Activated T-helper 2 cell treated with anti-CD3 and anti-CD28 coated beads, Interferon-gamma antibody, Interleukin-2, Interleukin-4, amounts not matched to agents 10 μg/mL and 5 μg/mL and 100 μg/mL, durations not matched to agents 14 hours and 24 hours and 36 hours (primary cell): ENCODE results near the gene CTLA4. TPM values are rescaled to one million over a fixed set of nuclear protein-coding genes. Genes with fewer than 3 reads are reported as not detected.

Experiments used
- DNase-seq: peaks from one replicate; pipeline ENCODE4 v3.0.0; 2021; ENCODE audit warnings: low spot score
- H3K27ac Mint-ChIP-seq: one replicate; pipeline ENCODE4 v1.8.0; 2021; ENCODE audit warnings: mixed read lengths
- H3K27me3 Mint-ChIP-seq: one replicate; pipeline ENCODE4 v1.8.0; 2021; ENCODE audit warnings: low read depth, mixed read lengths
- H3K36me3 Mint-ChIP-seq: one replicate; pipeline ENCODE4 v1.8.0; 2021; ENCODE audit warnings: low read depth, mixed read lengths
- H3K4me1 Mint-ChIP-seq: one replicate; pipeline ENCODE4 v1.8.0; 2021; ENCODE audit warnings: low read depth, mixed read lengths
- H3K4me3 Mint-ChIP-seq: one replicate; pipeline ENCODE4 v1.8.0; 2021; ENCODE audit warnings: low read depth, mild to moderate bottlenecking, moderate library complexity, mixed read lengths
- H3K9me3 Mint-ChIP-seq: one replicate; pipeline ENCODE4 v1.8.0; 2021; ENCODE audit warnings: mixed read lengths
- intact Hi-C: fragments of 100-400 bp; cut with micrococcal nuclease; formaldehyde crosslinking; loops from one replicate; pipeline ENCODE4 v1.15.1; 2023
- total RNA-seq: library from RNA; stranded (reverse); gene quantifications from 2 replicates; pipeline ENCODE4 v1.2.3, GENCODE V29; 2022

Gene CTLA4
- total RNA-seq, 1 donor from 2014 or later = 166 TPM

- H3K4me1 Mint-ChIP-seq = peaks cover 34% of the 10 kb centered on the region
These were observed 26.8 kb upstream of the CTLA4 start for GRCh38 chr2:203840655-203841205.

DNA sequence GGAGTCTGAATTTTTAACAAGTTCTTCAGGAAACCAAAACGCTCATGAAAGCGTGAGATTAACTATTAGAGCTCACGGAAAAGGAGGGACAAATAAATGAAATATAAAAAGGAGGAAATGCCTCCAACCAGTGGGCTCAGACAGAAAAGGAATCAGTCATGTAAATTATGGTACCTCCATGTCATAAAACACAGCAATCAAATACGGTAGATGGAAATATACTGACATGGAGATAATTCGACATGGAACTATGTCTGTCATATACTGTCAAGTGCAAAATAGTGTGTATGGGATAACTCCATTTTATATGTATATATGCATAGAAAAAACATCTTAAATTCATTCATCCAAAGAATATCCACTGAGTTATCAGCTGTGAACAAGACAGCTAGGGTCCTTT is 25.9 kb upstream of the CTLA4 start:
- intact Hi-C loops = no loop called here
- no peak overlapping the region for H3K4me3 Mint-ChIP-seq
- no peaks in the 10 kb centered on the region for H3K27me3 Mint-ChIP-seq

More at GRCh38 chr2:203840655-203841205, 26.8 kb upstream of the CTLA4 start:
- Mint-ChIP-seq H3K4me3 (no peak overlapping the region), H3K9me3 (no peaks in the 10 kb centered on the region), H3K27ac (no peak overlapping the region), H3K27me3 (no peaks in the 10 kb centered on the region), H3K36me3 (no peaks in the 10 kb centered on the region)
- intact Hi-C loops = loop anchor here (1.0 kb wide), 1 partner anchor 10 kb away; no protein-coding TSS in a partner anchor
- DNase-seq = no peak

GRCh38 chr2:203842373-203842772 is 25.2 kb upstream of the CTLA4 start:
- intact Hi-C loops = no loop called here
- no peaks in the 10 kb centered on the region for H3K9me3 Mint-ChIP-seq
- no peak overlapping the region for H3K27ac Mint-ChIP-seq
- no peaks in the 10 kb centered on the region for H3K36me3 Mint-ChIP-seq
- H3K4me3 Mint-ChIP-seq = no peak overlapping the region
- H3K4me1 Mint-ChIP-seq = peaks cover 35% of the 10 kb centered on the region
- no peaks in the 10 kb centered on the region for H3K27me3 Mint-ChIP-seq
- DNase-seq = no peak

More for the DNA sequence above, 25.9 kb upstream of the CTLA4 start:
- H3K27ac Mint-ChIP-seq = no peak overlapping the region
- no peaks in the 10 kb centered on the region for H3K9me3 Mint-ChIP-seq
- DNase-seq = no peak
- peaks cover 34% of the 10 kb centered on the region for H3K4me1 Mint-ChIP-seq
- H3K36me3 Mint-ChIP-seq = no peaks in the 10 kb centered on the region

DNA sequence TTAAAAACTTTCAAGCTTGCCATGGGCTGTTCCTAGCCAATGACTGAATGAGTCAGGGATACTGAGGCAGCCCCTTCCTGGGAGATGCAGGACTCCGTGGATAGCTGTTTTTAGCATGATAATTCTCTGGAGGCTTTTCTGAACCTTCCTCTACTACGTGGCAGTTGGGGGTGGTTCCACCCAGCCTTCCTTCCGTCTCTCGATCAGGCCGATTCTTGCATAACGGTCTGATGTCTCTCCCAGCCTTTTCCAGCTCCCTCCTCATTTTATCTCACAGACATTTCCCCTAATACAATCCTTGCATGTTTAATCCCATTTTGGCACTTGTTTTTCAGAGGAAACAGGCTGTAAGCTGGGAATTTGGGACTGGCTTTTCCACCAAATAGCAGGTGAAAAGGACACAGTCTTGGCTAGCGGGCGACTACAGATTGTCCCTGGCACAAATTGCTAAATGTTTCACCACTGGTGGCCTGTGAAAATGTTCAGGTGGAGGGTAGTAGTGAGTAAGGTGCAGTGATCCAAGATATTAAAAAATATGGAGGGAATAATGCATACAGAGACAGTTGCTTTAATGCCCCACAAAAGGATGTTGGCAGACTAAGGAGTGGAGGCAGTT is 21.0 kb upstream of the CTLA4 start:
- intact Hi-C loops = no loop called here
- Mint-ChIP-seq H3K4me3 (no peak overlapping the region), H3K4me1 (peaks cover 26% of the 10 kb centered on the region), H3K36me3 (peaks cover 7% of the 10 kb centered on the region), H3K9me3 (peaks cover 13% of the 10 kb centered on the region), H3K27me3 (no peaks in the 10 kb centered on the region), H3K27ac (no peak overlapping the region)
- no peak for DNase-seq

GRCh38 chr2:203849010-203849409 is 18.6 kb upstream of the CTLA4 start:
- no peak overlapping the region for H3K27ac Mint-ChIP-seq
- DNase-seq = no peak
- intact Hi-C loops = no loop called here
- peaks cover 29% of the 10 kb centered on the region for H3K4me1 Mint-ChIP-seq
- no peaks in the 10 kb centered on the region for H3K27me3 Mint-ChIP-seq
- H3K4me3 Mint-ChIP-seq = no peak overlapping the region
- H3K9me3 Mint-ChIP-seq = peaks cover 13% of the 10 kb centered on the region
- peaks cover 7% of the 10 kb centered on the region for H3K36me3 Mint-ChIP-seq

DNA sequence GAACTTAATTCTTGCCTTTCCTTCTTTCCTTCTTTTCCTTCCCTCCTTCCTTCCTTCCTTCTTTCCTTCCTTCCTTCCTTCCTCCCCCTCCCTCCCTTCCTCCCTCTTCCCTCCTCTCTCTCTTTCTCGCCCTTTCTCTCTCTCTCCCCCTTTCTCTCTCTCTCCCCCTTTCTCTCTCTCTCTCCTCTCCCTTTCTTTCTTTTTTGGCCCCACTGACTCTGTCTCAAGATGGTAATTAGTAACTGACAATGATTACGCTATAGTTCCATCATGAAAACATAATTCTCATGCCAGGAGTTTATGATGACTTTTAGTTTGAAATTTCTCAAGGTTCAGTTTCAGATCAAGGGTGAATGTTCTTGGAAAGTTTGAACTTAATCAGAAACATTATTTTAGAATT is 14.8 kb upstream of the CTLA4 start:
- no peak for DNase-seq
- Mint-ChIP-seq H3K4me1 (peaks cover 58% of the 10 kb centered on the region), H3K27me3 (no peaks in the 10 kb centered on the region), H3K4me3 (peak overlapping the region; percentile 24), H3K27ac (peak overlapping the region; percentile 90), H3K36me3 (peaks cover 7% of the 10 kb centered on the region), H3K9me3 (peaks cover 10% of the 10 kb centered on the region)
- intact Hi-C loops = loop anchor here (1.0 to 2.0 kb wide), 5 partner anchors 19 to 112 kb away; no protein-coding TSS in a partner anchor

DNA sequence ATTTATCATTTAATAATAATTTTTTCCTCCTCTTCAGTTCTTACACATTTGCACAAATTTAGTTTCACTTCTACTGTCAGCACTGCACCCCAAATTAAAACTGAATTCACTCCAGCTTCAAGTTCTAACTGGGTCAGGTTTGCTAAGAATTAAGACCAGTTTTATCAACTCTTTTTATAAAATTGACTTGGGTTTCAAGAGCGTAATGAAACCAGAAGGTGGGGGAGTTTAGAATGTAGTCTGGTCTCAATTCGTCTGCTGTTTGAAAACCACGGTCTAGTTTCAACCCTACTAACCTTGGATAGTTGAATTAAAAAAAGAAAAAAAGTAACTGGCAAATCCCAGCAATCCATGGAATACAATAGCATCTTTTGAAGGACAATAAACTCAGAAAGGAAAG is 14.3 kb upstream of the CTLA4 start:
- Mint-ChIP-seq H3K36me3 (peaks cover 10% of the 10 kb centered on the region), H3K27me3 (no peaks in the 10 kb centered on the region), H3K9me3 (peaks cover 11% of the 10 kb centered on the region), H3K4me1 (peaks cover 63% of the 10 kb centered on the region), H3K4me3 (peak overlapping the region; percentile 53), H3K27ac (peak overlapping the region; percentile 87)
- DNase-seq = no peak
- intact Hi-C loops = loop anchor here (1.0 to 2.0 kb wide), 5 partner anchors 18 to 112 kb away; no protein-coding TSS in a partner anchor

DNA sequence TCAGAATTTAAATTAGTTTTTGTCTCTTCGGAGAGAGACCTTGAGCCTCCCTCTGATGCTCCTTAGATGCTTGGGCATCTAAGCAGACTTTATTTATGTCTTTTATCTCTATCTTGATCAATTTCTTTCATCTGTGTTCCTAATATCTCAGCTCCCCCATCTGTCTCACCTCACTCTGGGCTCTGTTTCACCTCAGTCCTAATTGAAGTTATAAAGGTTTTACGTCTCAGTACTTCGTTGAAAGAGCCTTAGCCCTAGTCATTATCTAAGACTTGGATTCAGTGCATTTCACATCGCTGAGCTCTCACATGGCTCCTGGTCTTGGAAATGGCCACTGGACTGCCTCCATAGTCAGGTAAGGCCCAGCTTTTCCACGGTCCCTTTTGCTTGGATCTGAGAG is 13.8 kb upstream of the CTLA4 start:
- intact Hi-C loops = loop anchor here (1.0 to 2.0 kb wide), 5 partner anchors 18 to 113 kb away; no protein-coding TSS in a partner anchor
- Mint-ChIP-seq H3K4me3 (peak overlapping the region; percentile 49), H3K27me3 (no peaks in the 10 kb centered on the region), H3K4me1 (peaks cover 67% of the 10 kb centered on the region), H3K27ac (peak overlapping the region; percentile 82), H3K9me3 (peaks cover 16% of the 10 kb centered on the region), H3K36me3 (peaks cover 14% of the 10 kb centered on the region)
- DNase-seq = no peak

GRCh38 chr2:203855274-203855673 is 12.3 kb upstream of the CTLA4 start:
- intact Hi-C loops = no loop called here
- DNase-seq = no peak
- Mint-ChIP-seq H3K4me3 (no peak overlapping the region), H3K4me1 (peaks cover 76% of the 10 kb centered on the region), H3K27ac (peak overlapping the region; percentile 9), H3K36me3 (peaks cover 16% of the 10 kb centered on the region), H3K27me3 (no peaks in the 10 kb centered on the region), H3K9me3 (peaks cover 10% of the 10 kb centered on the region)

DNA sequence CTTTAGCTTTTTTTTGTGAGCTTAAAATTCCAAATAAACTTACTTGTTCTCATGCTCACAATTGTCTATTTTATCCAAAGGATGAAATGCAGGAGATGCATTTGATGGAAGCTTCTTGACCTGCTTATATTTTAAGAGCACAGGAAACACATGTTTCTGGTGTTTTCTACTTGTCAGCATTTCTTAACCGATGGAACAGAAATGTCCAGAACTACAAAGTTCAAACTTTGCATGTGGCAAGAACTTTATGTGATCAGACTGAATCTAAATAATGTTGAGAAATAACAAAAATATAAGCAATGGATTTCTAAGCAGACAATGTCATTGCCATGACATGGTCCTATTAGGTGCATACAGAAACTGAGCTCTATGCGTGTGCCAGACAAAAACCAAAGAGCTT is 9.9 kb upstream of the CTLA4 start:
- Mint-ChIP-seq H3K27me3 (no peaks in the 10 kb centered on the region), H3K9me3 (peaks cover 9% of the 10 kb centered on the region), H3K27ac (no peak overlapping the region), H3K4me3 (no peak overlapping the region), H3K36me3 (peaks cover 11% of the 10 kb centered on the region), H3K4me1 (peaks cover 85% of the 10 kb centered on the region)
- DNase-seq = no peak
- intact Hi-C loops = loop anchor here (1.0 to 2.0 kb wide), 3 partner anchors 10 to 55 kb away; partner anchors contain the start of gene CTLA4

- H3K4me3 Mint-ChIP-seq = no peak overlapping the region
- peaks cover 11% of the 10 kb centered on the region for H3K36me3 Mint-ChIP-seq
- H3K27me3 Mint-ChIP-seq = no peaks in the 10 kb centered on the region
- H3K4me1 Mint-ChIP-seq = peaks cover 83% of the 10 kb centered on the region
- intact Hi-C loops = loop anchor here (1.0 kb wide), 1 partner anchor 9 kb away; the partner anchor contains the start of gene CTLA4
- no peak for DNase-seq
- peak overlapping the region; percentile 67 for H3K27ac Mint-ChIP-seq
- H3K9me3 Mint-ChIP-seq = peaks cover 9% of the 10 kb centered on the region
These were observed 9.4 kb upstream of the CTLA4 start for GRCh38 chr2:203858176-203858575.

DNA sequence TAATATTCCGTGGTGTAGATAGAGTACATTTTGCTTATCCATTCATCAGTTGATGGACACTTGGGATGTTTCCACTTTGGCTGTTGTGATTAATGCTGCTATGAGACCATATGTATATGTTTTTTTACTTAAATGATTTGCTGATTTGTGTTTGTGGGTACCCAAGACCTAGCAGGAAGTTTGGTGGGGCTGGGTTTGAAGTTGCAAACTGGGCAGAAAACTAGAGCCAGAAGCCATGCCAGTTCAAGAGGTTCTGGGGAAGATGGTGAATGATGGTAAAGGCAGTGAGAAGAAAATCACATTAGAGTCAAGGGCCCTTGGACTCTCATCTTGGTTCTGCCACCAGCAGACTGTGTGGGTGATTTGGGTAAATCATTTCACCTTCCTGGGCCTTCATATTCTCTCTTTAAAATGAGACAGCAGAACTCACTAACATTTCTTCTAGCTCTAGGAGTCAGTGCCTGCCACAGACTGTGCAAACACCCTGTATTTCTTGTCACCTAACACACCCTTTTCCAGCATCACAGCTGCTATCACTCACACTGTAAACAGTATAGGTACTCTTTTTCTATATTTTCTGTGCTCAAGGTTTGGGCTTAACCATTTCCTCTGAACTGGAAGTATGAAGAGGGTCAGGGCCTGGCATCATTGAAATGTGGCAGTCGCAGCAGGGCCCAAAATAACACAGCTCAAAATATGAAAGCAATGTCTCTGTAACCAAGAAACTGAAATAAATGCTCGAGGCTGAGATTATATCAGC is 8.4 kb upstream of the CTLA4 start:
- Mint-ChIP-seq H3K9me3 (peaks cover 12% of the 10 kb centered on the region), H3K4me3 (no peak overlapping the region), H3K36me3 (peaks cover 13% of the 10 kb centered on the region), H3K27me3 (no peaks in the 10 kb centered on the region), H3K27ac (peak overlapping the region; percentile 67), H3K4me1 (peaks cover 80% of the 10 kb centered on the region)
- intact Hi-C loops = no loop called here
- DNase-seq = no peak

DNA sequence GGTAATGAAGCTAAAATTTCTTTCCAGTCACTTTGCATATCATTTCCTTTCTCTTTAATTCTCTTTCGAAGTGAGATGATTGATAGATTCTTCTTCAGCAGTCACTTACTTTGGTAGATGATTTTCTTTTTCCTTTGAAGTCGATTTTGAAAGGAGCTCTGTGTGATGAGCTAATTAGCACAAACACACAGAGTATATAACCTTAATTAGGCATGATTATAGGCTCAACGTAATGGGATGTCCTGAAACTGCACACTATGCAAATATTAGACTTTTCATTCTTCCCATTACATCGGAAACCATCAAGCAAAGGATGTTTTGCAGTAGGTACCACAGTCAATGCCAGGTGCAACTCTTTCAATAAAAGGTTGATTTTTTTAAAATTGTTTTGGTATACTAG is 6.4 kb upstream of the CTLA4 start:
- Mint-ChIP-seq H3K27ac (peak overlapping the region; percentile 50), H3K4me1 (peaks cover 75% of the 10 kb centered on the region), H3K4me3 (peak overlapping the region; percentile 30), H3K9me3 (peaks cover 16% of the 10 kb centered on the region), H3K36me3 (peaks cover 17% of the 10 kb centered on the region), H3K27me3 (no peaks in the 10 kb centered on the region)
- intact Hi-C loops = no loop called here
- DNase-seq = no peak
